DND-41 (cell line): Measurements from ENCODE around the gene SIT1.

Source experiments
- ATAC-seq: fragments of 200-7000 bp; cut with Tn5 transposase; 3 replicates; pipeline ENCODE4 v1.9.1; 2021; ENCODE audit warnings: low read depth; ENCODE audit not compliant: insufficient read depth
- DNase-seq: peaks from one replicate; pipeline ENCODE4 v3.0.0-alpha.2; 2020
- H2AFZ ChIP-seq: 2 replicates; pipeline ENCODE4 v1.6.0; 2012; ENCODE audit warnings: low read depth, low read length
- H3K27ac ChIP-seq: 2 replicates; pipeline ENCODE4 v1.5.1; 2012; ENCODE audit warnings: low read length, inconsistent platforms
- H3K27me3 ChIP-seq: fragments of 200-600 bp; sonication (generic); 2 replicates; pipeline ENCODE4 v1.6.0; 2012; ENCODE audit warnings: low read length, mild to moderate bottlenecking, inconsistent platforms; ENCODE audit not compliant: insufficient read depth, poor library complexity
- H3K36me3 ChIP-seq: 2 replicates; pipeline ENCODE4 v1.5.1; 2012; ENCODE audit warnings: low read length, inconsistent platforms; ENCODE audit not compliant: insufficient read depth
- H3K4me1 ChIP-seq: 2 replicates; pipeline ENCODE4 v1.5.1; 2012; ENCODE audit warnings: mild to moderate bottlenecking, low read length; ENCODE audit not compliant: insufficient read depth
- H3K4me2 ChIP-seq: 2 replicates; pipeline ENCODE4 v1.6.0; 2012; ENCODE audit warnings: mild to moderate bottlenecking, moderate library complexity, low read length, inconsistent platforms; ENCODE audit not compliant: insufficient read depth
- H3K4me3 ChIP-seq, 2 experiments: fragments of 200-600 bp in 1 of 2; shearing (Covaris generic) in 1 of 2; 2 replicates each; pipeline ENCODE4 v1.5.1; 2012 to 2016; ENCODE audit warnings: inconsistent platforms in 2 of 2, low read length in 2 of 2, mild to moderate bottlenecking in 2 of 2, low read depth in 1 of 2, moderate library complexity in 1 of 2
- H3K79me2 ChIP-seq: 2 replicates; pipeline ENCODE4 v1.6.0; 2012; ENCODE audit warnings: low read length, inconsistent platforms; ENCODE audit not compliant: insufficient read depth
- H3K9ac ChIP-seq: 2 replicates; pipeline ENCODE4 v1.6.0; 2012; ENCODE audit warnings: low read depth, mild to moderate bottlenecking, inconsistent platforms, low read length, moderate library complexity
- H3K9me3 ChIP-seq: 2 replicates; pipeline ENCODE4 v1.5.1; 2012; ENCODE audit warnings: low read length, moderate library complexity, mild to moderate bottlenecking, inconsistent platforms; ENCODE audit not compliant: insufficient read depth, severe bottlenecking
- H4K20me1 ChIP-seq: 2 replicates; pipeline ENCODE4 v1.6.0; 2012; ENCODE audit warnings: low read length; ENCODE audit not compliant: insufficient read depth
- CTCF ChIP-seq: IDR thresholded peaks from 2 replicates; pipeline ENCODE4 v1.5.1; 2012; ENCODE audit warnings: borderline replicate concordance, low read length, moderate library complexity, mild to moderate bottlenecking; ENCODE audit not compliant: poor library complexity, severe bottlenecking; ENCODE audit errors: extremely low read depth
- EZH2 ChIP-seq: IDR thresholded peaks from 3 replicates; pipeline ENCODE4 v1.6.1; 2012; ENCODE audit warnings: borderline replicate concordance, low read depth, mild to moderate bottlenecking, moderate library complexity, low read length, inconsistent platforms; ENCODE audit not compliant: severe bottlenecking

SIT1 gene

GRCh38 chr9:35662437-35662836 lies 11.7 kb upstream of the SIT1 start:
- H4K20me1 ChIP-seq = peaks cover 3% of the 10 kb centered on the region; the same call in 1 of the 2 replicates
- ATAC-seq (no peak), DNase-seq (no peak)
- no peak overlapping the region; a peak in 1 of 4 replicates for H3K4me3 ChIP-seq
- no peaks in the 10 kb centered on the region for H3K27me3 ChIP-seq
- H2AFZ ChIP-seq = no peak overlapping the region
- H3K27ac ChIP-seq = peak overlapping the region; percentile 97
- H3K9ac ChIP-seq = peak overlapping the region; percentile 78
- H3K36me3 ChIP-seq = peaks cover 39% of the 10 kb centered on the region
- peak overlapping the region; percentile 78 for H3K4me2 ChIP-seq
- peaks cover 52% of the 10 kb centered on the region for H3K79me2 ChIP-seq
- peaks cover 89% of the 10 kb centered on the region for H3K4me1 ChIP-seq
- H3K9me3 ChIP-seq = no peaks in the 10 kb centered on the region
- TF ChIP-seq CTCF (no peak), EZH2 (no peak)

GRCh38 chr9:35661756-35662350 lies 11.1 kb upstream of the SIT1 start:
- H3K9ac ChIP-seq = peak overlapping the region; percentile 78; the same call in 1 of the 2 replicates
- peaks cover 3% of the 10 kb centered on the region; the same call in 1 of the 2 replicates for H4K20me1 ChIP-seq
- ATAC-seq (no peak), DNase-seq (peak; percentile 44)
- no peaks in the 10 kb centered on the region for H3K9me3 ChIP-seq
- no peaks in the 10 kb centered on the region for H3K27me3 ChIP-seq
- peak overlapping the region; percentile 78 for H3K4me2 ChIP-seq
- no peak for TF ChIP-seq EZH2
- no peak for TF ChIP-seq CTCF
- peaks cover 52% of the 10 kb centered on the region for H3K79me2 ChIP-seq
- no peak overlapping the region for H2AFZ ChIP-seq
- peak overlapping the region in 1 of 2 experiments; percentile 11; a peak in 2 of 4 replicates for H3K4me3 ChIP-seq
- H3K36me3 ChIP-seq = peaks cover 39% of the 10 kb centered on the region
- peak overlapping the region; percentile 97 for H3K27ac ChIP-seq
- H3K4me1 ChIP-seq = peaks cover 90% of the 10 kb centered on the region

GRCh38 chr9:35660966-35661415 lies 10.3 kb upstream of the SIT1 start:
- peaks cover 3% of the 10 kb centered on the region; the same call in 1 of the 2 replicates for H4K20me1 ChIP-seq
- peak overlapping the region; percentile 18; the same call in 1 of the 2 replicates for H3K4me2 ChIP-seq
- H3K4me3 ChIP-seq = no peak overlapping the region
- peaks cover 87% of the 10 kb centered on the region for H3K4me1 ChIP-seq
- no peak overlapping the region for H3K27ac ChIP-seq
- no peak overlapping the region for H2AFZ ChIP-seq
- no peak for ATAC-seq
- H3K9me3 ChIP-seq = no peaks in the 10 kb centered on the region
- TF ChIP-seq EZH2 (no peak), CTCF (peak; percentile 33)
- H3K9ac ChIP-seq = peak overlapping the region; percentile 24; the same call in 1 of the 2 replicates
- peaks cover 49% of the 10 kb centered on the region for H3K79me2 ChIP-seq
- no peaks in the 10 kb centered on the region for H3K27me3 ChIP-seq
- DNase-seq = no peak
- H3K36me3 ChIP-seq = peaks cover 39% of the 10 kb centered on the region
